Measurements from ENCODE around the gene TNNC2. TPM values are rescaled to one million over a fixed set of nuclear protein-coding genes. Genes with fewer than 3 reads are reported as not detected.

TNNC2 gene
- total and polyA plus RNA-seq, 2 of the 8 experiments (the other 6 are each of a cell fraction or from before 2014, with no cell fraction given) = 5.7 to 7.6 TPM

DNA sequence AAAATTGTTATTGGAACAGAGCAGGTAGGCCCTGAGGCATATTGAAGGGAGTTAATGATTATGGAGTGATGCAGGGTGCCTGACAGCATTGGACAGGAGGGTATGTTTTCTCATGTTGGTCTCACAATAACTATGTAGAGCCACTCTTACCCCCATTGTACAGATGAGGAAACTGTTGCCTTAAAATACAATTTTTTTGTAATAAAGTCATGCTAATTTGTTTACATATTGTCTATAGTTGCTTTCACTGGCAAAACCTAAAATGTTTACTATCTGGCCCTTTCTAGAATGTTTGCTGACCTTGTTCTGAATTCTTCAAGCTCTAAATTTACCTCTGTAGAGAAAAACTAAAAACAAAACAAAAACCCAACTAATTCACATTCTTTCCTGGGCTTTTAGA lies 24.4 kb upstream of the TNNC2 start (continued):
- TF ChIP-seq ATF2 (IDR thresholded peaks at IDR 0.05; ENCODE audit: low read length) = no peak
- TF ChIP-seq POLR2AphosphoS5 (IDR thresholded peaks at IDR 0.05; ENCODE audit: low read depth, low read length) = no peak
- no peak for TF ChIP-seq SRF (IDR thresholded peaks at IDR 0.05; ENCODE audit: low read depth, low read length)
- no peak for TF ChIP-seq MAX (IDR thresholded peaks at IDR 0.05)

Data from H1 (cell line).